ENCODE results near the gene ASB2.

DNA sequence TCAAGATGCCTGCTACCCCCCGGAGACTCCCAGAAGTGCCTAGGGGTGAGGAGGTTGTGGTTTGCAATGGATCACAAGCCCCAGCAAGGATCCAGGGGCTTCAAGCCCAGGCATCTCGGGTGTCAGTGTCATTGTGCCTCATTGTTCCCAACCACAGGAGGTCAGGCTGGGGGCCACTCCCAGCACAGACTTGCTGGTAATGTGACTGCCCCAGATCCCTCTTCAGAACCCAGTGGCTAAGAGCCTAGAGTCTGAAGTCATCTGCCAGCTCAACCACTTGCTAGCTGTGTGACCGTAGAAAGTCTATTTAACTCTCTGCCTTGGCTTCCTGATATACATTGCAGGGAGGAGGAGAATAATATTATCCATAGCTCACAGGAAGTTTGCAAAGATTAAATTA lies 7.7 kb upstream of the ASB2 start:
- TF ChIP-seq ZNF23 (tag by site-specific recombination; IDR thresholded peaks at IDR 0.05; ENCODE audit: borderline replicate concordance): no peak
- TF ChIP-seq ZNF514 (tag by site-specific recombination; IDR thresholded peaks at IDR 0.05): no peak
- no peak for TF ChIP-seq YY2 (tag by site-specific recombination; IDR thresholded peaks at IDR 0.05)
- TF ChIP-seq, protein P1, sequence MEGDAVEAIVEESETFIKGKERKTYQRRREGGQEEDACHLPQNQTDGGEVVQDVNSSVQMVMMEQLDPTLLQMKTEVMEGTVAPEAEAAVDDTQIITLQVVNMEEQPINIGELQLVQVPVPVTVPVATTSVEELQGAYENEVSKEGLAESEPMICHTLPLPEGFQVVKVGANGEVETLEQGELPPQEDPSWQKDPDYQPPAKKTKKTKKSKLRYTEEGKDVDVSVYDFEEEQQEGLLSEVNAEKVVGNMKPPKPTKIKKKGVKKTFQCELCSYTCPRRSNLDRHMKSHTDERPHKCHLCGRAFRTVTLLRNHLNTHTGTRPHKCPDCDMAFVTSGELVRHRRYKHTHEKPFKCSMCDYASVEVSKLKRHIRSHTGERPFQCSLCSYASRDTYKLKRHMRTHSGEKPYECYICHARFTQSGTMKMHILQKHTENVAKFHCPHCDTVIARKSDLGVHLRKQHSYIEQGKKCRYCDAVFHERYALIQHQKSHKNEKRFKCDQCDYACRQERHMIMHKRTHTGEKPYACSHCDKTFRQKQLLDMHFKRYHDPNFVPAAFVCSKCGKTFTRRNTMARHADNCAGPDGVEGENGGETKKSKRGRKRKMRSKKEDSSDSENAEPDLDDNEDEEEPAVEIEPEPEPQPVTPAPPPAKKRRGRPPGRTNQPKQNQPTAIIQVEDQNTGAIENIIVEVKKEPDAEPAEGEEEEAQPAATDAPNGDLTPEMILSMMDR (tag by site-specific recombination; IDR thresholded peaks at IDR 0.05): no peak
- no peak for TF ChIP-seq ZNF555 (tag by site-specific recombination; conservative IDR thresholded peaks at IDR 0.05)
- TF ChIP-seq, protein P2, sequence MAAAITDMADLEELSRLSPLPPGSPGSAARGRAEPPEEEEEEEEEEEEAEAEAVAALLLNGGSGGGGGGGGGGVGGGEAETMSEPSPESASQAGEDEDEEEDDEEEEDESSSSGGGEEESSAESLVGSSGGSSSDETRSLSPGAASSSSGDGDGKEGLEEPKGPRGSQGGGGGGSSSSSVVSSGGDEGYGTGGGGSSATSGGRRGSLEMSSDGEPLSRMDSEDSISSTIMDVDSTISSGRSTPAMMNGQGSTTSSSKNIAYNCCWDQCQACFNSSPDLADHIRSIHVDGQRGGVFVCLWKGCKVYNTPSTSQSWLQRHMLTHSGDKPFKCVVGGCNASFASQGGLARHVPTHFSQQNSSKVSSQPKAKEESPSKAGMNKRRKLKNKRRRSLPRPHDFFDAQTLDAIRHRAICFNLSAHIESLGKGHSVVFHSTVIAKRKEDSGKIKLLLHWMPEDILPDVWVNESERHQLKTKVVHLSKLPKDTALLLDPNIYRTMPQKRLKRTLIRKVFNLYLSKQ (tag by site-specific recombination; IDR thresholded peaks at IDR 0.05; ENCODE audit: borderline replicate concordance): no peak
- TF ChIP-seq, protein P3, sequence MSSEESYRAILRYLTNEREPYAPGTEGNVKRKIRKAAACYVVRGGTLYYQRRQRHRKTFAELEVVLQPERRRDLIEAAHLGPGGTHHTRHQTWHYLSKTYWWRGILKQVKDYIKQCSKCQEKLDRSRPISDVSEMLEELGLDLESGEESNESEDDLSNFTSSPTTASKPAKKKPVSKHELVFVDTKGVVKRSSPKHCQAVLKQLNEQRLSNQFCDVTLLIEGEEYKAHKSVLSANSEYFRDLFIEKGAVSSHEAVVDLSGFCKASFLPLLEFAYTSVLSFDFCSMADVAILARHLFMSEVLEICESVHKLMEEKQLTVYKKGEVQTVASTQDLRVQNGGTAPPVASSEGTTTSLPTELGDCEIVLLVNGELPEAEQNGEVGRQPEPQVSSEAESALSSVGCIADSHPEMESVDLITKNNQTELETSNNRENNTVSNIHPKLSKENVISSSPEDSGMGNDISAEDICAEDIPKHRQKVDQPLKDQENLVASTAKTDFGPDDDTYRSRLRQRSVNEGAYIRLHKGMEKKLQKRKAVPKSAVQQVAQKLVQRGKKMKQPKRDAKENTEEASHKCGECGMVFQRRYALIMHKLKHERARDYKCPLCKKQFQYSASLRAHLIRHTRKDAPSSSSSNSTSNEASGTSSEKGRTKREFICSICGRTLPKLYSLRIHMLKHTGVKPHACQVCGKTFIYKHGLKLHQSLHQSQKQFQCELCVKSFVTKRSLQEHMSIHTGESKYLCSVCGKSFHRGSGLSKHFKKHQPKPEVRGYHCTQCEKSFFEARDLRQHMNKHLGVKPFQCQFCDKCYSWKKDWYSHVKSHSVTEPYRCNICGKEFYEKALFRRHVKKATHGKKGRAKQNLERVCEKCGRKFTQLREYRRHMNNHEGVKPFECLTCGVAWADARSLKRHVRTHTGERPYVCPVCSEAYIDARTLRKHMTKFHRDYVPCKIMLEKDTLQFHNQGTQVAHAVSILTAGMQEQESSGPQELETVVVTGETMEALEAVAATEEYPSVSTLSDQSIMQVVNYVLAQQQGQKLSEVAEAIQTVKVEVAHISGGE (tag by site-specific recombination; conservative IDR thresholded peaks at IDR 0.05; ENCODE audit: low read depth): no peak
- TF ChIP-seq, protein P4, sequence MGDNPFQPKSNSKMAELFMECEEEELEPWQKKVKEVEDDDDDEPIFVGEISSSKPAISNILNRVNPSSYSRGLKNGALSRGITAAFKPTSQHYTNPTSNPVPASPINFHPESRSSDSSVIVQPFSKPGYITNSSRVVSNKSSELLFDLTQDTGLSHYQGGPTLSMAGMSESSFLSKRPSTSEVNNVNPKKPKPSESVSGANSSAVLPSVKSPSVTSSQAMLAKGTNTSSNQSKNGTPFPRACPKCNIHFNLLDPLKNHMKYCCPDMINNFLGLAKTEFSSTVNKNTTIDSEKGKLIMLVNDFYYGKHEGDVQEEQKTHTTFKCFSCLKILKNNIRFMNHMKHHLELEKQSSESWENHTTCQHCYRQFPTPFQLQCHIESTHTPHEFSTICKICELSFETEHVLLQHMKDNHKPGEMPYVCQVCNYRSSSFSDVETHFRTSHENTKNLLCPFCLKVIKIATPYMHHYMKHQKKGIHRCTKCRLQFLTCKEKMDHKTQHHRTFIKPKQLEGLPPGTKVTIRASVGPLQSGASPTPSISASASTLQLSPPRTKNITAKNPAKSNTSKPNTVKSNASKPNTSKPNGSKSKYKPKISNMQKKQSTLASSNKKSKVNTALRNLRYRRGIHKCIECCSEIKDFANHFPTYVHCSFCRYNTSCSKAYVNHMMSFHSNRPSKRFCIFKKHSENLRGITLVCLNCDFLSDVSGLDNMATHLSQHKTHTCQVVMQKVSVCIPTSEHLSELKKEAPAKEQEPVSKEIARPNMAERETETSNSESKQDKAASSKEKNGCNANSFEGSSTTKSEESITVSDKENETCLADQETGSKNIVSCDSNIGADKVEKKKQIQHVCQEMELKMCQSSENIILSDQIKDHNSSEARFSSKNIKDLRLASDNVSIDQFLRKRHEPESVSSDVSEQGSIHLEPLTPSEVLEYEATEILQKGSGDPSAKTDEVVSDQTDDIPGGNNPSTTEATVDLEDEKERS (tag by site-specific recombination; IDR thresholded peaks at IDR 0.05): no peak
- TF ChIP-seq KLF1 (tag by site-specific recombination; IDR thresholded peaks at IDR 0.05): no peak
- TF ChIP-seq, protein P5, sequence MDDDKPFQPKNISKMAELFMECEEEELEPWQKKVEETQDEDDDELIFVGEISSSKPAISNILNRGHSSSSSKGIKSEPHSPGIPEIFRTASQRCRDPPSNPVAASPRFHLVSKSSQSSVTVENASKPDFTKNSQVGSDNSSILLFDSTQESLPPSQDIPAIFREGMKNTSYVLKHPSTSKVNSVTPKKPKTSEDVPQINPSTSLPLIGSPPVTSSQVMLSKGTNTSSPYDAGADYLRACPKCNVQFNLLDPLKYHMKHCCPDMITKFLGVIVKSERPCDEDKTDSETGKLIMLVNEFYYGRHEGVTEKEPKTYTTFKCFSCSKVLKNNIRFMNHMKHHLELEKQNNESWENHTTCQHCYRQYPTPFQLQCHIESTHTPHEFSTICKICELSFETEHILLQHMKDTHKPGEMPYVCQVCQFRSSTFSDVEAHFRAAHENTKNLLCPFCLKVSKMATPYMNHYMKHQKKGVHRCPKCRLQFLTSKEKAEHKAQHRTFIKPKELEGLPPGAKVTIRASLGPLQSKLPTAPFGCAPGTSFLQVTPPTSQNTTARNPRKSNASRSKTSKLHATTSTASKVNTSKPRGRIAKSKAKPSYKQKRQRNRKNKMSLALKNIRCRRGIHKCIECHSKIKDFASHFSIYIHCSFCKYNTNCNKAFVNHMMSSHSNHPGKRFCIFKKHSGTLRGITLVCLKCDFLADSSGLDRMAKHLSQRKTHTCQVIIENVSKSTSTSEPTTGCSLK (tag by site-specific recombination; IDR thresholded peaks at IDR 0.05): no peak
- TF ChIP-seq MYNN (tag by site-specific recombination; IDR thresholded peaks at IDR 0.05; ENCODE audit: borderline replicate concordance): no peak

Measured in HEK293 (cell line).